ENCODE measurements around the gene RHBDD1.
A peak's percentile ranks its signal among the peaks of the same experiment; 100 is the strongest.

- no peak for TF ChIP-seq EP300 (IDR thresholded peaks at IDR 0.05)
- TF ChIP-seq CTCF (IDR thresholded peaks at IDR 0.05) = peak; percentile 53 to 73 (median 67)
- TF ChIP-seq POLR2A (IDR thresholded peaks at IDR 0.05) = no peak
These were observed 39.0 kb upstream of the RHBDD1 start for GRCh38 chr2:226796840-226797288.
